ENCODE data around the gene ERMN. TPM values are rescaled to one million over a fixed set of nuclear protein-coding genes. Genes with fewer than 3 reads are reported as not detected.
"Not testable (repeated sequence)": the region's sequence is repeated elsewhere in the genome, so short reads cannot be mapped to it uniquely, and the experiment has no call there.

ERMN gene
- total RNA-seq, 2 donors from 2014 or later: 0.11 to 0.37 TPM

GRCh38 chr2:157281316-157281715 lies 44.3 kb downstream of the ERMN start:
- H3K4me3 ChIP-seq: no peak overlapping the region
- DNase-seq: no peak
- no peak overlapping the region for H3K27ac ChIP-seq
- no peaks in the 10 kb centered on the region for H3K9me3 ChIP-seq
- no peak overlapping the region for H3K9ac ChIP-seq (ENCODE audit: low read depth in 2 of 2, low read length in 2 of 2)
- no peaks in the 10 kb centered on the region for H3K36me3 ChIP-seq
- H3K27me3 ChIP-seq: no peaks in the 10 kb centered on the region
- no peak for TF ChIP-seq CTCF (IDR thresholded peaks at IDR 0.05)
- intact Hi-C loops (cut with DNase I): no loop called here
- H3K4me1 ChIP-seq: no peaks in the 10 kb centered on the region

GRCh38 chr2:157279311-157279710 lies 46.3 kb downstream of the ERMN start:
- peak; percentile 70 for DNase-seq
- H3K27me3 ChIP-seq; H3K36me3 ChIP-seq; H3K9me3 ChIP-seq; H3K9ac ChIP-seq (ENCODE audit: low read depth in 2 of 2, low read length in 2 of 2); H3K4me3 ChIP-seq; H3K27ac ChIP-seq; H3K4me1 ChIP-seq; intact Hi-C loops (cut with DNase I): not testable (repeated sequence)

GRCh38 chr2:157271590-157272203 lies 53.9 kb downstream of the ERMN start:
- no peak overlapping the region for H3K27ac ChIP-seq
- DNase-seq: no peak
- TF ChIP-seq CTCF (IDR thresholded peaks at IDR 0.05): no peak
- H3K9me3 ChIP-seq: no peaks in the 10 kb centered on the region
- intact Hi-C loops (cut with DNase I): no loop called here
- no peaks in the 10 kb centered on the region for H3K36me3 ChIP-seq
- H3K4me1 ChIP-seq: no peaks in the 10 kb centered on the region
- no peak overlapping the region for H3K9ac ChIP-seq (ENCODE audit: low read depth in 2 of 2, low read length in 2 of 2)
- no peaks in the 10 kb centered on the region for H3K27me3 ChIP-seq
- no peak overlapping the region for H3K4me3 ChIP-seq

- Histone ChIP-seq H3K4me1 (no peaks in the 10 kb centered on the region), H3K4me3 (no peak overlapping the region), H3K9ac (ENCODE audit: low read depth in 2 of 2, low read length in 2 of 2) (no peak overlapping the region), H3K36me3 (no peaks in the 10 kb centered on the region), H3K27me3 (no peaks in the 10 kb centered on the region), H3K9me3 (no peaks in the 10 kb centered on the region), H3K27ac (no peak overlapping the region)
- no peak for TF ChIP-seq CTCF (IDR thresholded peaks at IDR 0.05)
- no peak for DNase-seq
- intact Hi-C loops (cut with DNase I): no loop called here
Observed at GRCh38 chr2:157269922-157270321, 55.7 kb downstream of the ERMN start.

GRCh38 chr2:157269060-157269459 lies 56.6 kb downstream of the ERMN start:
- H3K36me3 ChIP-seq: no peaks in the 10 kb centered on the region

More at GRCh38 chr2:157269060-157269459, 56.6 kb downstream of the ERMN start:
- Histone ChIP-seq H3K4me1 (no peaks in the 10 kb centered on the region), H3K9me3 (no peaks in the 10 kb centered on the region), H3K4me3 (no peak overlapping the region), H3K9ac (ENCODE audit: low read depth in 2 of 2, low read length in 2 of 2) (no peak overlapping the region), H3K27me3 (no peaks in the 10 kb centered on the region), H3K27ac (no peak overlapping the region)
- DNase-seq: no peak
- intact Hi-C loops (cut with DNase I): no loop called here
- no peak for TF ChIP-seq CTCF (IDR thresholded peaks at IDR 0.05)

Other genes with a start within 250 kb of the ERMN start
- 10 to 100 TPM; 52.4 to 56.3 TPM for gene GALNT5, start 68.1 kb downstream of the ERMN start, total RNA-seq
- 1 to 10 TPM; 5.9 to 8.0 TPM for gene CYTIP, start 118.3 kb upstream of the ERMN start, total RNA-seq